K562 (cell line): Measurements from ENCODE around the gene PYGO2. TPM values are rescaled to one million over a fixed set of nuclear protein-coding genes. Genes with fewer than 3 reads are reported as not detected.

ENCODE experiments used
- ARID1B ChIP-seq: fragments of 450-650 bp; IDR thresholded peaks from 2 replicates; pipeline ENCODE4 v1.6.1; 2016; ENCODE audit warnings: antibody characterized with exemption, mild to moderate bottlenecking, inconsistent platforms
- ARNT ChIP-seq, 2 experiments: fragments of 450-650 bp; IDR thresholded peaks; 2 replicates each; pipeline ENCODE4 v1.6.1; 2016; ENCODE audit warnings: mild to moderate bottlenecking in 1 of 2
- ATF3 ChIP-seq, 2 experiments: fragments of 450-650 bp in 1 of 2; sonication (generic) in 1 of 2; formaldehyde crosslinking in 1 of 2; IDR thresholded peaks in 1 of 2; conservative IDR thresholded peaks in 1 of 2; 2 replicates each; pipeline versions ENCODE4 v1.6.1 to v1.8.1; 2016 to 2023; ENCODE audit warnings: mild to moderate bottlenecking in 2 of 2, moderate library complexity in 2 of 2, inconsistent platforms in 1 of 2, missing genetic modification reagents in 1 of 2
- C11orf30 ChIP-seq: fragments of 450-650 bp; IDR thresholded peaks from 2 replicates; pipeline ENCODE4 v1.6.1; 2016; ENCODE audit warnings: low read depth, mild to moderate bottlenecking
- CREM ChIP-seq: IDR thresholded peaks from 2 replicates; pipeline ENCODE4 v1.6.1; 2014; ENCODE audit warnings: antibody characterized with exemption, low read depth
- GABPA ChIP-seq: fragments of 200-800 bp; sonication (Bioruptor generic); conservative IDR thresholded peaks from 2 replicates; pipeline ENCODE4 v1.6.1; 2016; ENCODE audit warnings: low read depth, missing genetic modification characterization, missing compliant biosample characterization
- GATAD2A ChIP-seq: fragments of 450-650 bp; IDR thresholded peaks from 2 replicates; pipeline ENCODE4 v1.6.1; 2017
- GTF2B ChIP-seq: IDR thresholded peaks from 2 replicates; pipeline ENCODE4 v1.6.1; 2011; ENCODE audit not compliant: insufficient read length; ENCODE audit errors: extremely low read depth
- HNRNPH1 ChIP-seq: fragments of 200-400 bp; formaldehyde crosslinking; optimal IDR thresholded peaks from 2 replicates; pipeline ENCODE3; 2017; ENCODE audit warnings: low read depth, mild to moderate bottlenecking, low read length, moderate library complexity
- MTA1 ChIP-seq: fragments of 450-650 bp; IDR thresholded peaks from 2 replicates; pipeline ENCODE4 v1.6.1; 2017; ENCODE audit warnings: borderline replicate concordance
- MTA3 ChIP-seq: fragments of 450-650 bp; formaldehyde crosslinking; IDR thresholded peaks from 2 replicates; pipeline ENCODE4 v1.6.1; 2017; ENCODE audit warnings: mild to moderate bottlenecking, borderline replicate concordance
- NCOA1 ChIP-seq: fragments of 450-650 bp; IDR thresholded peaks from 2 replicates; pipeline ENCODE4 v1.6.1; 2016; ENCODE audit warnings: low read depth
- NR2C2 ChIP-seq, 2 experiments: fragments of 200-800 bp in 1 of 2; sonication (Bioruptor generic) in 1 of 2; sonication (generic) in 1 of 2; formaldehyde crosslinking in 1 of 2; IDR thresholded peaks; 2 replicates each; pipeline versions ENCODE4 v1.6.1 to v1.8.0; 2016 to 2022; ENCODE audit warnings: mild to moderate bottlenecking in 1 of 2, missing compliant biosample characterization in 1 of 2, missing genetic modification characterization in 1 of 2, missing genetic modification reagents in 1 of 2
- POLR2G ChIP-seq: fragments of 200-400 bp; formaldehyde crosslinking; IDR thresholded peaks from 2 replicates; pipeline ENCODE4 v1.6.1; 2017; ENCODE audit warnings: low read depth, mild to moderate bottlenecking, antibody characterized with exemption, low read length, moderate library complexity
- RBBP5 ChIP-seq: fragments of 200-600 bp; sonication (generic); IDR thresholded peaks from 2 replicates; pipeline ENCODE4 v1.6.1; 2012; ENCODE audit warnings: borderline replicate concordance, mild to moderate bottlenecking, low read length, control low read depth, inconsistent platforms; ENCODE audit not compliant: insufficient read depth, poor library complexity, severe bottlenecking
- RCOR1 ChIP-seq, 2 experiments: IDR thresholded peaks; 2 replicates each; pipeline ENCODE4 v1.6.1; 2012; ENCODE audit warnings: low read depth in 2 of 2, low read length in 2 of 2, borderline replicate concordance in 1 of 2, improper control_type of control experiment in 1 of 2
- RNF2 ChIP-seq: sonication (generic); IDR thresholded peaks from 2 replicates; pipeline ENCODE4 v1.6.1; 2016
- XRCC5 ChIP-seq: fragments of 200-400 bp; formaldehyde crosslinking; IDR thresholded peaks from 2 replicates; pipeline ENCODE4 v1.6.1; 2017; ENCODE audit warnings: low read depth, mild to moderate bottlenecking, low read length
- polyA plus RNA-seq, 8 experiments: library from polyadenylated mRNA; depleted of rRNA in 4 of 8; stranded (reverse) in 5 of 8; unstranded in 3 of 8; fragments of >200 nt; fragmentation: Nextera tagmentation in 2 of 8; fragmentation: Illumina TruSeq in 1 of 8; extraction: Ambion mirVana in 2 of 8; extraction: Trizol in 1 of 8; gene quantifications; 2 replicates each; pipeline versions ENCODE4 v1.2.1 to v1.2.3, GENCODE V29; 2011 to 2014; ENCODE audit warnings: inconsistent platforms in 1 of 8, missing spikeins in 1 of 8
- total RNA-seq, 7 experiments: library from RNA; depleted of rRNA in 6 of 7; stranded (reverse); fragments of >200 nt in 6 of 7; fragmentation: Illumina TruSeq in 2 of 7; extraction: Trizol in 2 of 7; gene quantifications; 2 replicates each; pipeline versions ENCODE4 v1.2.1 to v1.2.3, GENCODE V29; 2011 to 2021; ENCODE audit warnings: low replicate concordance in 1 of 7

The PYGO2 gene
- total and polyA plus RNA-seq, 9 of the 15 experiments (the other 6 are each of a cell fraction or from before 2014, with no cell fraction given), result 8.3 to 36.2 (median 18.2) TPM

DNA sequence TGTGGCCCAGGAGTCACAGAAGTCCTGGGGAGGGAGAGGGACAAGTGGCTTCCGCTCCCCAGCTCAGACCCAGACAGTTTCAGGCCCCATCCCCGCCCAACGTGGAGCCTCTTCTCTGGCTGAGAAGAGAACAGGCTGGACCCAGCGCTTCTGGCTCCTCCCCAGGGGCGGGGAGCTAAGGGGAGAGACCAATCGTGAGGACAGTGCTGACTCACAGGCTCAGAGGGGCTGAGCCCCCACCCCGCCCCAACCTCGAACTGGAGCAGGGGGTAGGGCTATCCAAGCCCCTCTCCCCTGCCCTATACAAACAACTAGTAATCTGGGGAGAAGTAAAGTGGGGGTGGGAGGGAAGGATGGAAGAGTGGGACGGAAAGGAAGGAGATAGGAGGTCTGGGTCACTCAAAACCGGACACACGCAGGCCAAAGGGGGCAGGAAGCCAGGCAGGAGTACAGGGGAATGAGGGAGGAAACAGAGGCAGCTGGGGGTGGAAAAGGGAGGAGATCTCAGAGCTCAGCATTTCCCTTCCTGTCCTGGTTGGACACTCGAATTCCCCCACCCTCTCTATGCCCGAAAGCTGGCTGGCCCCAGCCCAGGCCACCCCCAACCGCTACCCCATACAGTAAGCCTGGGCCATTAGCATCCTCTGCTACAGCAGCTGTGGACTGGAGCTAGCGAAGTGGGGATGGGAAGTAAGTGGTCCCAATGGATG lies 9.2 kb upstream of the PYGO2 start, which contains the start of gene SHC1 (continued):
- TF ChIP-seq NCOA1, result 0 out of 2 replicates have a peak, but pooled peaks have one; percentile 27
- TF ChIP-seq HNRNPH1, result no peak
- TF ChIP-seq RBBP5, result peak; percentile 48
- peak; percentile 32; the same call in 1 of the 2 replicates for TF ChIP-seq GATAD2A
- TF ChIP-seq POLR2G, result peak; percentile 82
- TF ChIP-seq GTF2B, result peak; percentile 31
- TF ChIP-seq MTA1, result peak; percentile 19; the same call in 1 of the 2 replicates
- 0 out of 4 replicates have a peak, but pooled peaks of 1 of the 2 experiments have one; percentile 37 for TF ChIP-seq RCOR1 (IDR thresholded peaks at IDR 0.05; ENCODE audit: borderline replicate concordance in 1 of 2, low read depth in 2 of 2, low read length in 2 of 2)
- no peak for TF ChIP-seq NR2C2 (CRISPR knock-in tag; IDR thresholded peaks at IDR 0.05)
- TF ChIP-seq NR2C2 (tag; IDR thresholded peaks at IDR 0.05), result peak; percentile 57
- TF ChIP-seq XRCC5, result no peak
- TF ChIP-seq CREM, result peak; percentile 19; the same call in 1 of the 2 replicates
- peak; percentile 57; the same call in 1 of the 2 replicates for TF ChIP-seq ARID1B
- TF ChIP-seq ARNT (IDR thresholded peaks at IDR 0.05), result peak; percentile 51 to 63; a peak in 2 of 4 replicates
- TF ChIP-seq GABPA (tag), result peak; percentile 61
- TF ChIP-seq MTA3, result peak; percentile 57; the same call in 1 of the 2 replicates
- TF ChIP-seq ATF3 (IDR thresholded peaks at IDR 0.05), result peak; percentile 75
- no peak for TF ChIP-seq ATF3 (CRISPR knock-in tag; conservative IDR thresholded peaks at IDR 0.05)
- TF ChIP-seq C11orf30, result peak; percentile 91
- TF ChIP-seq RNF2, result no peak
